Liver (tissue), 3 donors: ENCODE data around the gene CHN2.

Experiments used
- ATF3 ChIP-seq: IDR thresholded peaks from 2 replicates; pipeline ENCODE4 v1.6.1; 2016; ENCODE audit warnings: antibody characterized with exemption
- CTCF ChIP-seq: fragments of 150-350 bp; IDR thresholded peaks from 2 replicates; pipeline ENCODE4 v1.5.1; 2017; ENCODE audit warnings: improper control_type of control experiment, low read depth, low read length; ENCODE audit not compliant: missing input control
- HNF4G ChIP-seq: IDR thresholded peaks from 2 replicates; pipeline ENCODE4 v1.6.1; 2016; ENCODE audit warnings: antibody characterized with exemption
- MAX ChIP-seq: IDR thresholded peaks from 2 replicates; pipeline ENCODE4 v1.6.1; 2016; ENCODE audit warnings: antibody characterized with exemption
- SP1 ChIP-seq: IDR thresholded peaks from 2 replicates; pipeline ENCODE4 v1.6.1; 2018; ENCODE audit warnings: antibody characterized with exemption, mild to moderate bottlenecking
- TAF1 ChIP-seq: conservative IDR thresholded peaks from 2 replicates; pipeline ENCODE4 v1.6.1; 2016; ENCODE audit warnings: antibody characterized with exemption, mild to moderate bottlenecking
- YY1 ChIP-seq: IDR thresholded peaks from 2 replicates; pipeline ENCODE4 v1.6.1; 2016; ENCODE audit warnings: antibody characterized with exemption, mild to moderate bottlenecking
- donor health status: healthy.
- donor health status: healthy.

- no peak for TF ChIP-seq SP1
- TF ChIP-seq YY1, result no peak
- no peak for TF ChIP-seq ATF3
- no peak for TF ChIP-seq CTCF
- no peak for TF ChIP-seq MAX
- no peak for TF ChIP-seq HNF4G
- no peak for TF ChIP-seq TAF1
These were observed 12.7 kb downstream of the CHN2 start for GRCh38 chr7:29207162-29207801.
